Measurements from ENCODE around the gene WWP2. TPM values are rescaled to one million over a fixed set of nuclear protein-coding genes. Genes with fewer than 3 reads are reported as not detected.

Gene WWP2
- total and polyA plus RNA-seq, 11 donors, result 8.4 to 33.2 (median 23.5) TPM

DNA sequence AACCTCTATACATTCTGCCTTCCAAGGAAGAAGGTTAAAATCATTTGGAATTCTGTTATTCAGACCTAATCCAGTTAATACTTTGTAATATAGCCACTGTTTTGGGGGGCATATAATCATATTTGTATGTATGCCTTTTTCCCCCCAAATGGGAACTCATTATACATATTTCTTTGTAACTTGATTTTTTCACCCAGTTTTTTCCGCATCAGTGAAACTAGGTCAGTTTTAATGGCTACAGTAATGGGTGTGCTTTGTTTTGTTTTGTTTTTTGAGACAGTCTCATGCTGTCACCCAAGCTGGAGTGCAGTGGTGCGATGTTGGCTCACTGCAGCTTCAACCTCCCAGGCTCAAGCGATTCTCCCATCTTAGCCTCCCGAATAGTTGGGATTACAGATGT is 54.9 kb downstream of the WWP2 start:
- DNase-seq (no peak), ATAC-seq (no peak)
- Histone ChIP-seq H3K27ac (no peak overlapping the region), H3K27me3 (no peaks in the 10 kb centered on the region), H3K9me3 (peaks cover 0 to 4% (median 0%) of the 10 kb centered on the region in 12 donors), H3K36me3 (peaks cover 0 to 41% (median 3%) of the 10 kb centered on the region in 9 donors), H3K4me1 (peaks cover 0 to 6% (median 0%) of the 10 kb centered on the region in 12 donors), H3K4me3 (no peak overlapping the region)
- TF ChIP-seq POLR2A (IDR thresholded peaks at IDR 0.05), result no peak
- TF ChIP-seq, protein P1, sequence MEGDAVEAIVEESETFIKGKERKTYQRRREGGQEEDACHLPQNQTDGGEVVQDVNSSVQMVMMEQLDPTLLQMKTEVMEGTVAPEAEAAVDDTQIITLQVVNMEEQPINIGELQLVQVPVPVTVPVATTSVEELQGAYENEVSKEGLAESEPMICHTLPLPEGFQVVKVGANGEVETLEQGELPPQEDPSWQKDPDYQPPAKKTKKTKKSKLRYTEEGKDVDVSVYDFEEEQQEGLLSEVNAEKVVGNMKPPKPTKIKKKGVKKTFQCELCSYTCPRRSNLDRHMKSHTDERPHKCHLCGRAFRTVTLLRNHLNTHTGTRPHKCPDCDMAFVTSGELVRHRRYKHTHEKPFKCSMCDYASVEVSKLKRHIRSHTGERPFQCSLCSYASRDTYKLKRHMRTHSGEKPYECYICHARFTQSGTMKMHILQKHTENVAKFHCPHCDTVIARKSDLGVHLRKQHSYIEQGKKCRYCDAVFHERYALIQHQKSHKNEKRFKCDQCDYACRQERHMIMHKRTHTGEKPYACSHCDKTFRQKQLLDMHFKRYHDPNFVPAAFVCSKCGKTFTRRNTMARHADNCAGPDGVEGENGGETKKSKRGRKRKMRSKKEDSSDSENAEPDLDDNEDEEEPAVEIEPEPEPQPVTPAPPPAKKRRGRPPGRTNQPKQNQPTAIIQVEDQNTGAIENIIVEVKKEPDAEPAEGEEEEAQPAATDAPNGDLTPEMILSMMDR (IDR thresholded peaks at IDR 0.05), result no peak
- WGBS, 4 donors, result 96 to 99% (median 99%) methylated on average over 4 of the region's 4 CpGs
- intact Hi-C loops (cut with DNase I), result no loop called here

DNA sequence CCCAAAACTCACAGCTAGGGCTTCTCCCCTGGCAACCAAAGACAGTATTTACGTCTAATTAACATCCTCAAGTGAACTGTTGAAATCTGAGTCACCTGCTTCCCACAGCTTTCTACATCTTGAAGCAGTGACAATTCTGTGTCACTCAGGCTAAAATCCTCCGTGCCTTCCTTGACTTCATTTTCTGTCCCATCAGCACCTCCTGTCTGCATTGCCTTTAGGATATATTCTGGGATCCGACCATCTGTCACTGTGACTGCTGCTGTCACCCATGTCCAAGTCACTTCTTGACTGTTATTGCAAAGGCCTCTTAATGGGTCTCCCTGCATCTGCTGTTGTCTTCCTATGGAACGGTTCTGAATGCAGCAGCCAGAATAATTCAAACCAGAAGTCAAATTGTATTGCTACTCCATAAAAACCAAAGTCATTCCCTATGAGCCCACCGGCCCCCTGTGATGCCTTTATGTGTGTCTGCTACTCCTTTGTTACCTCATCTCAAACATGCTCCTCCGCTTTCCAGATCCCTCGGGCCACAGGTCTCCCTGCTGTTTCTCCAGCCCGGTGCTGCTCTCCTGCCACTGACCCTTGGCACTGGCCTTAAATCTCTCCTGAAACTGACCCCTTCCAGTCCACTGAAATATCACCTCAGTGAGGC is 56.9 kb downstream of the WWP2 start:
- Histone ChIP-seq H3K27me3 (no peaks in the 10 kb centered on the region), H3K36me3 (peaks cover 0 to 25% (median 3%) of the 10 kb centered on the region in 9 donors), H3K27ac (no peak overlapping the region), H3K4me1 (peaks cover 0 to 15% (median 7%) of the 10 kb centered on the region in 12 donors), H3K9me3 (no peaks in the 10 kb centered on the region), H3K4me3 (no peak overlapping the region)
- no peak for TF ChIP-seq POLR2A (IDR thresholded peaks at IDR 0.05)
- TF ChIP-seq, protein P1 (IDR thresholded peaks at IDR 0.05), result no peak
- intact Hi-C loops (cut with DNase I), result no loop called here
- ATAC-seq (no peak), DNase-seq (no peak)
- 89 to 93% (median 91%) methylated on average over 8 of the region's 8 CpGs for WGBS, 4 donors

DNA sequence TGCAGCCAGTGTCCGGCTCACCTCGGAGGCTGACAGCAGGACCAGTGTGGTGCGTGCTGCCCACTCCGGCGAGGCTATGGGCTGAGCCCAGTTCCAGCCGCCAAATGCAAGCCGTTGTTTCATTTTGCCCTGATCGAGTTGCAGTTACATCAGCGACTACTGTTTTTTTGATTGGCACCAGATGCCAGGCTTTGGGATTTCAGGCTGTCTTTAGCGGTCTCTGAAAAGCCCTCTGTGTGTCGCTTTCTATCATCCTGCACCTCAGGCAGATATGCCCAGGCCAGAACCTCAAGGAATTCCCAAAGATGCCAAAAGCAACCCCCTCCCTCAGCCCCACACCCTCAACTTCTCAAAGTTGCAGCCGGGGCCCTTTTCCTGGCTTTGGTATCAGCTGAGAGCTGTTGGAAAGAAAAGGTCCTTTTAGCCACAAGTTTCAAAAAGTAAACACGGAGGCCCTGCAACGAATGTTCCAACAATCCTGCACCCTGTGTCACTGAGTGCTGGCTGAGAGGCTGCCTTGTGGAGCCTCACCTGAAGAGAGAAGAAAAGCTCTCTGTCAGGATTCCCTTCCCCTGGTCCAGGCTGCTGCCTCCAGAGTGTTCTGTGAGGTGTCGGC is 58.9 kb downstream of the WWP2 start:
- TF ChIP-seq, protein P1 (IDR thresholded peaks at IDR 0.05), result no peak
- no peak for TF ChIP-seq POLR2A (IDR thresholded peaks at IDR 0.05)
- WGBS, 4 donors, result 72 to 78% (median 76%) methylated on average over 15 of the region's 15 CpGs
- no peak overlapping the region for H3K4me3 ChIP-seq

GRCh38 chr16:69821844-69822173 is 59.7 kb downstream of the WWP2 start:
- Histone ChIP-seq H3K4me3 (no peak overlapping the region), H3K36me3 (peaks cover 0 to 17% (median 0%) of the 10 kb centered on the region in 9 donors), H3K27me3 (no peaks in the 10 kb centered on the region), H3K27ac (no peak overlapping the region), H3K4me1 (peaks cover 0 to 20% (median 11%) of the 10 kb centered on the region in 12 donors), H3K9me3 (no peaks in the 10 kb centered on the region)
- no peak for TF ChIP-seq POLR2A (IDR thresholded peaks at IDR 0.05)
- TF ChIP-seq, protein P1 (IDR thresholded peaks at IDR 0.05), result no peak
- intact Hi-C loops (cut with DNase I), result no loop called here
- WGBS, 4 donors, result 95 to 98% (median 96%) methylated on average over 6 of the region's 6 CpGs
- DNase-seq (no peak), ATAC-seq (no peak)

More for the DNA sequence above, 58.9 kb downstream of the WWP2 start:
- no peaks in the 10 kb centered on the region for H3K27me3 ChIP-seq
- no peak overlapping the region for H3K27ac ChIP-seq
- H3K4me1 ChIP-seq, result peaks cover 0 to 20% (median 11%) of the 10 kb centered on the region in 12 donors
- H3K9me3 ChIP-seq, result no peaks in the 10 kb centered on the region
- H3K36me3 ChIP-seq, result peaks cover 0 to 17% (median 0%) of the 10 kb centered on the region in 9 donors
- intact Hi-C loops (cut with DNase I), result no loop called here
- DNase-seq (no peak), ATAC-seq (peak in 3 of 4 donors; percentile 10 to 54 (median 44))
